HCEC 1CT (cell line): ENCODE data around the gene SRPK2.

Source experiments
- DNase-seq: peaks from one replicate; pipeline ENCODE4 v3.0.0-alpha.2; 2017

Gene SRPK2

GRCh38 chr7:105178928-105179541, 209.7 kb downstream of the SRPK2 start:
- no peak for DNase-seq

DNA sequence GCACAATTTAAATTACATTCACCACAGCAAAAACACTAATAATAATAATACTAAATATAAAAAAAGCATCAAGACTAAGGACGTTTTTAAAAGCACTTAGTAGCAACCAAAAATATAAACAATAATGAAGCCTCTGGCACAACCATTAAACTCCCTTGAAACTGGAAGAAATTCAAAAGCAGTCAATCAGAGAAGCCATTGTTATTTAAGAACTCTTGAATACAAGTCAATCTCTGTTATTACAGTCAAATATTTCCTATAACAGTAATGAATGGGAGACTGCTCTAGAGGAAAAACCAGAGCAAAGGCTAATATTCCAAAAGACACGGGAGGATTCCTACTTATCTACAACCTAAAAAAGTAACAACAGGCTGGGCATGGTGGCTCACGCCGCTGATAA, 210.5 kb downstream of the SRPK2 start:
- no peak for DNase-seq

DNA sequence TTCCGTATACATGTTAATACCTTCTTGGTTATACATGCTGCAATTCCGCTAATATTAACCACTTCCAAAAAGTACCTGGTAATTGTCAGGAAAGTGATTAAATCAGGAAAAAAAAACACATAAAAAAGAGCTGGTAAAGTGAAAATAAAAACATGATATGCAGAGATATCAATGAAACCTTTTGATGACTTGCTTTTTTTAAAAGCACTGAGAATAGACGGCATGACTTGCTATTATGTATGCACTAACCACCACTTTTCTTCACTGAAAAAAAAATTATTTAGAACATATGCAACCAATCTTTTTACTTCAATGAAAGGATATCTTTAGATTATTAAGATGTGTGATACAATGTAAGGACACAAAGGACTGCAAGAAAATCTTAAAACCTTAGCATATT, 211.7 kb downstream of the SRPK2 start:
- no peak for DNase-seq

DNA sequence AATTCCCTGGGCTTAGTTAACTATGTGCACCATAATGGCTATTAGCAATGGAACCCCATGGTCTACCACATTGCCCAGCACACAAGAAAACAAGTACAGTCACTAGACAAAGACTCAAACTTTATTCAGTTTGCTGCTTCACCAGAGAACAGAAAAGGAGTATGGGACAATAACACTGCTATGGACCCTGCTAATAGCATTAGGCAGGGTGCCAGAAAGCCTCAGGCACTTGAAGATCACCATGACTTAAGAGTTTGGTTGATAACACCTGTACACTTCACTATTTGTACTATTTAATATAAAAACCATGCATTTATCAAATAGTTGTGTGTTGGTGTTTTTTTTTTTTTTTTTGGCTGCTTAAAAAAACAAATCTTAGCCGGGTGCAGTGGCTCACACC, 215.1 kb downstream of the SRPK2 start:
- DNase-seq: no peak

DNA sequence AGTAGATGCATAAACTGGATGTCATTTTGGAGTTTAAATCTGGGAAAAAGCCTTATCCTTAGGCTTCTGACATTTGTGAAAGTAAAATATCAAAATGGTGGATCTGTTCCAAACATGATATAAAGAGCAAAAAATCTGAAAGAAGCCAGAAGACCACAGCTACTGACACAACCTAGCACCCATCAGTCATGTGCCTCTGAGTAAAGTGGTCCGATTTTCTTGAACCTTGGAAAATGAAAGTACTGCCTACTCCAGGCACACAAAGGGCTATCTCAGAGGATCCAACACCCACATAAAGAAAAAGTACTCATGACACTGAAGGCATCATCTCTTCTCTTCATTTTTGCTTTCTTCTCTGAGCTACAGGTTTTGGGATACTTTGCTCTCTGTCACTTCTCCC, 224.0 kb downstream of the SRPK2 start:
- no peak for DNase-seq

GRCh38 chr7:105163718-105164117, 225.0 kb downstream of the SRPK2 start:
- no peak for DNase-seq

- no peak for DNase-seq
These were observed 227.4 kb downstream of the SRPK2 start for GRCh38 chr7:105161366-105161765.

DNA sequence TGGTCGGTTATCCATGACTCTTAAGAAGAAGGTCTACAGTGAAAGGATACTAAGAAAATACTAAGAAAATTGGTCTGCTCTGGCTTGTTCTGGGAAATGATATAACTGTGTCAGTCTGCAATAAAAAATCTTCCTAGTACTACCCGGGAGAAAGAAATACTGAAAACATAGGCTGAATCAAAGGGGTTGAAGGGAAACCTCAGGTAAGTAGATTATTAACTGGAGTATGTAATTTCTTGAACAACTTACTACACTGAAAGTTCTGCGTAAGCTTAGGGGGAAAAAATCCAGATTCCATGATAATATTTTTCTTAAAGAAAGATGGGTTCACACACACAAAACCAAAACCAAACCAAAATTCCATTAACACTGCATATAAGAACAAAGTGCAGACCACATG, 231.4 kb downstream of the SRPK2 start:
- DNase-seq: no peak

DNA sequence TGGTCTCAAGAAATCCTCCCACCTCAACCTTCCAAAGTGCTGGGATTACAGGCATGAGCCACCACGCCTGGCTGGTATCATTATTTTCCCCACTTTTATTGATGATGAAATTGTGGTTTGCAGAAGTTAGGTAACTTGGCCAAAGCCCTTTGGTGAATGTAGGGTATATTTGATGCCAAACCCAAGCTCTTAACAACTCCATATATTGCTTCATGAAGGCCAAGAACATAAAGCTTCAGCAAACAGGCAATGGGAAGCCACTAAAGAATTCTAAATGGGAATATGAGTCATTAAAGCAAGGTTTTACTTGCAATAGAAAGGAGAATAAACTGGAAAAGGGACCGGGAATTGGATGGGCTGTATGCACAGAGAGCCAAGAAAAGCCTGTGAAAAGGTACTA, 232.0 kb downstream of the SRPK2 start:
- no peak for DNase-seq

DNA sequence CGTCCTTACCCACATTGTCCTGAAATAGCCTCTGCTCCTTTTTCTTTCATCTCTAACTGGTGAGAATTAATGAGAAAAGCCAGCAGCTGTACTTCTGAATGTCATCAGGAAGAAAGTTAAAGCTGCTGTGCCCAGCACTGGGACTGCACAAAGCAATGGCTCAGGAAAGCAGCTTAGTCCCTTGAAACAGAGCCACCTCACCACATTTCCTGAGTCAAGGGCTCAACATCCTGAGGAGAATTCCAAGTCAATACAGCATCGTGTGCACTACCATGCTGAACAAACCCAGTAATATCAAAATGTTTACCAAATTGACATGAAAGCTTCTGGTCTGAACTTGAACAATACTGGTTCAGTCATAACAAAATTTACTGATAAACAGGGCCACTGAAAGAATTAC, 234.6 kb downstream of the SRPK2 start:
- no peak for DNase-seq

- no peak for DNase-seq
These were observed 235.2 kb downstream of the SRPK2 start for GRCh38 chr7:105153531-105153930.

DNA sequence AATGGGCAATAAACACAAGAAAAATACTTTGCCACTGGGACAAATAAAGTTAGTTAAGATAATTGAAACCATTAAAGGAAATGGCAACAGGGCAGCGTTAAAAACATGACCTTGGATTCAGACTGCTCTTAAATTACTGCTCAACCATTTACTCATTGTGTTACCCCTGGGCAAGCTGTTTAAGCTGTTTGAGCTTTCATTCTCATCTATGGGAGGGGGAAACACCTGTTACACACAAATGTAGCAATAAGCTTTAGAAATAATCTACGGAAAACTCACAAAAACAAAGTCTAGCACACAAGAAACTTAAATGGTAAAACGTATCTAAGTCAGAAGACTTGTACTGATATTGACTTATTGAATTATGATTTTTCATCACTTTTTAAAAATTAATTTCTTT, 237.6 kb downstream of the SRPK2 start:
- DNase-seq: no peak

DNA sequence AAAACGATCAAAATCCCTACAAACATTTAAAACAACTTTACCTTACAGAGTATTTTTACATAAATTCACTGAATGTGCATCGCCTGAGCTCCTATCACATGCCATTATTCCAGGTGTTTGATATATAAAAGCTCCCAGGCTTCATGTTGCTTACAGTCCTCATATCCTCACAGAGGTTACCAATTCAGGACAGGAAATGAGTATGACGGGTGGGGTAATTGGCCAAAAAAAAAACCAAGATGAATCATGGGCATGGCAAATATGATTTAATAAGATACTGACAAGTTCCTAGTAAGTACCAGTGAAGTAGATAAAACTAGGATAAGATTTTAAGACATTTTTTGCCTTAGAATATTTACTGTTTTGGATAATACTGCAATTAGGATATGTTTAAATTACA, 238.9 kb downstream of the SRPK2 start:
- peak; percentile 49 for DNase-seq

GRCh38 chr7:105141068-105141467, 247.7 kb downstream of the SRPK2 start:
- peak; percentile 54 for DNase-seq

DNA sequence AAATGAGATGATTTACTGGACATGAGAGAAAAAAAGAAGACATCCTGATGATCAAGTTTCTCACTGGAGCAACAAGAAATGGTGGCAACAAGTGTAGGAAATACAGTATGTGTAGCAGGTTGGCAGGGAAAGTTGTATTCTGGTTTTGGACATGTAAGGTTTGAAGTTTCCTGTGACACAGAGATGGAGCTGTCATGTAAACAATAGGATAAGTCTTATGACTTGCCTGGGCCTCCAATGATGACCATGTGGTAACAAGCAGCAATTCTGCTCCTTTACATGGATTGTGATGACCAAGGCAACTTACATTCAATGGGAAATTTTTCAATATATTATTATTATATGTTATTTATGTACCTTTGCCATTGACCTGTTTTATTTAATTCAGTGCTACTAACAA, 249.3 kb downstream of the SRPK2 start:
- no peak for DNase-seq

- no peak for DNase-seq
These were observed 250.8 kb downstream of the SRPK2 start for GRCh38 chr7:105137898-105138297.

DNA sequence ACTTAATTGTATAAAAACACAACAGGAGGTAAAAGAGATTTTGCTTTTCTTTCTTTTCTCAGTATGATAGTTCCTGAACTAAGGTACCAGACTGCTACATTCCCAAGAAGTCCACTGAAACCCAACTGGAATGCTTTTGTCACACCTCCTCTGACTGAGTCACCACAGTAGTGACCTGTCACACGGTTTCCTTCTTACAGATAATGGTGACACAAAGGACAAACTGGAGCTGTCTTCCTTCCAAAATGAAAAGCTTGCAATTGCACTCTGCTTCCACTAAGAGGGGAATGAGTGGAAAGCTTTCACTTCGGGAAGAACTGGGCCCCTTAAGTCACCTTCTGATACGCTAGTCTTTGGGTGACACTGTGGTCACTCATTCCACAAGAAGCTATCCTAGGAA, 252.5 kb downstream of the SRPK2 start:
- no peak for DNase-seq

GRCh38 chr7:105133986-105134655, 254.6 kb downstream of the SRPK2 start:
- no peak for DNase-seq

DNA sequence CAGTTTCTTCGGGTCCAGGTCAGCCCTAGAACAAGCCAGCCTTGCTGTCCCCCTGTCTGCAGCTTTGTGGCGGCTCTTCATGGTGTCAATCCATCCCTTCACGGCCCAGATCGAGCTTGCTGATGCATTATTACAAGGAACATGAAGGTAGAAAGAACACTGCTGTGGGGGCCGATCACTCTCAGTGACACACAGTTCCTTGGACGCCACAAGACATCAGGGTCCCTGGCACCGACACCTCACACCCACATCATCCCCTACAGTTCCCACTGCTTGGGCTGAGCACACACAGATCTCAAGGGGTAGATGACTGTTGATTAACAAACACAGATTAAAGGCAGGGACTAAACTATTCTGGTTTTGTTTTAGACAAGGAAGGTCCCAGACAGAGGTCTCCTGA, 255.4 kb downstream of the SRPK2 start:
- DNase-seq: no peak

GRCh38 chr7:105132835-105133234, 255.9 kb downstream of the SRPK2 start:
- DNase-seq: no peak

DNA sequence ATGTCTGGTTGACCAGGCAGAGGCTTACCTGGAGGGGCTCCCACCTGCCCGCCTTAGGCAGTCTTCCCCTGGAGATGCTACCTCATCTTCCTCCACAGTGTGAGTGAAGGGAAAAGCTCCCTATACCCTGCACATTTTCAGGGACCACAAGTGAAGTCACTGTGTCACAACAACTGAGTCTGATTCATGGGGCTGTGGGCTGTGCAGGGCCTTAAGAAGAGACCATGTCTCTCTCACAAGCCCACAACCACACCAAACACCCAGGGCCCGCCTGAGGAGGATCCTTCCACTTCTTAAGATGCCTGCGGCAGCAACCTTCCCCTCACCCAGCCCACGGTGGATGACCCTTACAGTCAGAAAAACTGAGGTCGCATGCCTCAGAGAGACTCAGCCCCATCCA, 256.4 kb downstream of the SRPK2 start:
- DNase-seq: no peak

GRCh38 chr7:105131890-105132289, 256.8 kb downstream of the SRPK2 start:
- no peak for DNase-seq

GRCh38 chr7:105131033-105131656, 257.6 kb downstream of the SRPK2 start:
- no peak for DNase-seq

DNA sequence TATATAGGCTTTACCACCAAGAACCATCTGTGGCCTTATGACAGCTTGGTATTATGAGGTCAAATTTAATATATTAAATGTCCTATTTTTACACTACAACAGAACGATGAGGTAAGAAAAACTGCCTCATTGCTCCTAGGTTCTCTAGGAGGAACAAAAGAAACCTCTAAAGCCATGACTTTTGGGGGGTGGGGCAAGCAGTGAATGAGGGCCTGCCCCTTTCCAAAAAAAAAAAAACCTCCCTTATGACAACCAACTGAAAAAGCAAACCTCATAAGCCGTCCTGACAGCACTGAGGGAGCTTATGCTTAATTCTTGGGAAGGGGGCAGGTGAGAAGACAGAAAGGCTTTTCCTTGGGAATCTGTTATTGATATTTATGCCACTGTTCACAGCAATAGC, 258.1 kb downstream of the SRPK2 start:
- no peak for DNase-seq

DNA sequence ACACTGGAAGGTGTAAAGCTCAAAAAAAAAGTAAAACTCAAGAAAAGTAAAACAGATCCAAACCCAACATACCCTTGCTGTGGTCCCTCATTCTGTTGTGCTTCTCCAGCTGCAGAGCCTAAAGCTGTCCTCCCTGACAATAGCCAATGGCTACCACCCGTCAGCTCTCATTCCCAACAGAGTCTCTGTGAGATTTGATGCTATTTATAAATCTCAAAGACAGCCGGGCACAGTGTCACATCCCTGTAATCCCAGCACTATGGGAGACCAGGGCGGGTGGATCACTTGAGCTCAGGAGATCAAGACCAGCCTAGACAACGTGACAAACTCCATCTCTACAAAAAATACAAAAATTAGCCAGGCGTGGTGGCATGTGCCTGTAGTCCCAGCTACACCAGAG, 258.7 kb downstream of the SRPK2 start:
- no peak for DNase-seq
